HG02571 (cell line): Measurements from ENCODE around the gene DYSF.

Experiments
- ATAC-seq: cut with Tn5 transposase; IDR thresholded peaks from one replicate; pipeline ENCODE4 v1.9.1; 2021; ENCODE audit warnings: mild to moderate bottlenecking, moderate library complexity; ENCODE audit not compliant: unreplicated experiment

DYSF gene

DNA sequence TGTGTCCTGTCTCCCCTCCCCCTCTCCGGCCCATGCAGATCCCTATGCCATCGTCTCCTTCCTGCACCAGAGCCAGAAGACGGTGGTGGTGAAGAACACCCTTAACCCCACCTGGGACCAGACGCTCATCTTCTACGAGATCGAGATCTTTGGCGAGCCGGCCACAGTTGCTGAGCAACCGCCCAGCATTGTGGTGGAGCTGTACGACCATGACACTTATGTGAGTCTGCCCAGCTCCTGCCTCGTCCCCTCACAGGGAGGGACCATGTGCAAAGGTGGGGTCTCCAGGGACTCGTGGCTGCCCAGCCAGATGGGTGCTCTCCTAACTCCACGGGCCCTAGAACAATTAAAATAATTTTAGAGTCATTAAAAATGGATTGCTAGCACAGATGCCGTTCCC, 145.2 kb downstream of the DYSF start:
- no peak for ATAC-seq

DNA sequence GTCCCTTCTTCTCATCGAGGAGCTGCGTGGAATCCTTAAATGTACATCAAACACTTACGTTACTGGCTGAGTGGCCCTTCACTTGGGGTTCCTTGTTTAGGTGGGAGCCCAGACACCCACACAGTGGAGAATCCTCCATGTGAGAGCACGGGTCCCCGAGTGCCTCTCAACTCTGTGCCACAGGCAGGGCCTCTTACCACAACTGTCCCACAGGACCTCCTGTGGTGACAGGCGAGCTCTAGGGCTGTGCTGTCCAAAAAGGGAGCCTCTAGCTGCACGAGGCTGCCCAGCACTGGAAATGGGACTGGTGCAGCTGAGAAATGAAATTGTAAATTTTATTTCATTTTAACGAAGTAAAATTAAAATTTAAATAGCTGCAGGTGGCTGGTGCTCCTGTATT, 145.7 kb downstream of the DYSF start:
- ATAC-seq: no peak

DNA sequence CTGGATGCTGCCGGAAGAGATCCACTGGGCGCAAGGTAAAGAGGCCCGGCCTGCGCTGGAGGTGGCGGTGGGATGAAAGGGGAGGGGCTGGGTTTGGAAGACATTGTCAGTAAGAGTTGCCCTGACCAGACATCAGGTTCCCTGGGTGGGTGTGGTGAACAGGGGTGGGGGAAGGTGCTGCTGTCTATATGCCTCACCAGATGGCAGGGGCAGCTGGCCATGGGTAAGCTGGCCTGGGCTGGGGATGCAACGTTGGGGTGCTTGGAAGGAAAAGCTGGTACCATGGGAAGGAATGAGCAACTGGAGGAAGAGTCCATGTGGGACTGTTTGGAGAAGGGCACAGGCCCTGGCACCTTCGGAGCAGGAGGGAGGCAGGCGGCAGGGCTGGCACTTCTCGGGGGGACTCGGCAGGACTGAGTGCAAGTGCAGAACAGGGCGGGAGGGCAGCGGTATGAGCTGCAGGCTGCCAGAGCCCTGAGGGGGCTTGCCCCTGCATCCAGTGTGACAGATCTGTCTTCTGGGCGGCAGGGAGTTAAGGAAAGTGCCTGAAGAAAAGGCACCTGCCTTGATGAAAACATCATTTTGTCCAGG, 146.4 kb downstream of the DYSF start:
- no peak for ATAC-seq

DNA sequence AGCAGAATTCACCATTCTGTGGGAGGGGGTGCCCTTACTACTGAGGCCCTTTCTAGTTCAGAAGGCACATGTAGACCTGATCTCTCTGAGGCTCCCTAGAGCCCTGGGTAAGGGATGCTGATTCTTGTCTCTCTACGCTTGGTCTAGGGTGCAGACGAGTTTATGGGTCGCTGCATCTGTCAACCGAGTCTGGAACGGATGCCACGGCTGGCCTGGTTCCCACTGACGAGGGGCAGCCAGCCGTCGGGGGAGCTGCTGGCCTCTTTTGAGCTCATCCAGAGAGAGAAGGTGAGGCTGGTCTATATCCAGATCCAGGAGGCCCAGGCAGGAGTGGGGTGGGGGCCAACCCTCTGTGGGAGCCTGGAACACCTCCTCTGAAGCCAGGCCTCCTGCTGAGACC, 147.2 kb downstream of the DYSF start:
- ATAC-seq: no peak

DNA sequence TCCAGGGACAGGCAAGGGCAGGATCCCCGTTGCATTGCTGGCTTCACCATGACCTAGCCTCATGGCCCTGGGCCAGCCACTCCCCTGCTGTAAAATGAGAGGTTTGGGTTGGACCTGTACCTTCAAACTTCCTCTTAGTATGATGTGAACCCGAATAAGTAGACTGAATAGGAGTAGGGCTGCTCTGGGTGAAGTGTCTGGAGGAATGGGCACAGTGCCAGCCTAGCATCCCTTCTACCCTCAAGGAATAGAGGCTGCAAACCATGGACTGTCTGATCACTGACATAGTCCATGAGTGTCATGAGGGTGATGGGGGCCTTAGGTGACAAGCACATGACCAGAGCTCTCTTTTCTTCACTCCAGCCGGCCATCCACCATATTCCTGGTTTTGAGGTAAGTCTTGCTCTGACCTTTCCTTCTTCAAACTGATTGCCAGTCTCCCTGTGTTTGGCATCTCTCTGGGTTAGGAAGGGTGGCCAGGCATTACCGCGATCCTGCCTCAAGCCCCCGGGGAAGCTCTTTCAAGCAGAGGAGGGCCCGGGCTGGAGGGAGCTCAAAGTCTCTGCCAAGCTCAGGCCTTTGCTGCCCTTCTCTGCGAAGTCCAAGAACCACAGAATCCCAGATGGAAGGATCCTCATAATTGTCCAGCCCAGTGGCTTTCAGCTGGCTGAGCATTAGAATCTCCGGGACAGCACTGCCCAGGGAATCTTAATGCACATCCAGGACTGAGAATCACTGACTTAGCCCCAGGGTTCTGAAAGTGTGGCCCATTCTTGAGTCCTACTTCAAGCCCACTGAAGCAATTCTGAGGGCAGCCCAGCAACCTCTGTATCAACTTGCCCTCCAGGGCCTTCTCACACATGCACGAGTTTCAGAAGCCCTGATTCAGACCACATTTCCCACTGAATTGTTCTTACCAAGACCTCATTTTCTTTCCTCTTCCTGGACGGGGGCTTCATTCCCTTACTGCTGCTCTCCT, 148.1 kb downstream of the DYSF start:
- ATAC-seq: no peak

DNA sequence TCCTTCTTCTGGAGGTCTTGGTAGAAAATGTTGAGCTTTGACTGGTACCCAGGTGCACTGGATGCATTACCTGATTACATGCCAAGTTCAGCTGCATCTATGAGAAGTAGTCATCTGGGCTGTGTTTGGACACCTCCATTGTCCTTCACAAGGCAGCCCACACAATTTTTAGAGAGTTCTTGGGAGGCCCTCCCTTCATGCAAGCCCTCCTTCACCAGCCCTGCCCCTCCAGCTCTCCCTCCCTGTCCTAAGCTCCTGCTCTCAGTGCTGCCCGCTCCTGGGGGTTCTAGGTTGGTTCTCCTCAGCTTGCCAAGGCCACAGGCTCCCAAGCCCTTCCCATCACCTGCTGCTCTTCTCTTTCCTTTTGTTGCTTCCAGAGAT, 148.7 kb downstream of the DYSF start:
- ATAC-seq: no peak

DNA sequence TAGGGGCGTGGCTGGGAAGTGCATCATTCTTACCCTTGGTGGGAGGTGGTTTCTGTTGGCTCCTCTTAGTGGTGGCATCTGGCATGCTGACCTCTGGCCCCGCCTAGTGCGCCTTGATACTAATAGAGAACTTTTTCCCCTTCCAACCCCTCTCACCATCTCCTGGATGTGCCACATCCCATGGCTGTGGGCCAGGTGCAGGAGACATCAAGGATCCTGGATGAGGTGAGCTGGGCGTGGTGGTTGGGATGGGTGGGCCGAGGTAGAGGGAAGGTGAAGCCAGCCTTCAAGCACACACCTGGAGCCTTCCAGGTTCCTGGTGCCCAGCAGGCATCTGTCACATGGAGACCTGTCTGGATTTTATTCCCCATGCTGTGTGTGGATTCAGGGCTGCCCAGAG, 149.2 kb downstream of the DYSF start:
- ATAC-seq: no peak

DNA sequence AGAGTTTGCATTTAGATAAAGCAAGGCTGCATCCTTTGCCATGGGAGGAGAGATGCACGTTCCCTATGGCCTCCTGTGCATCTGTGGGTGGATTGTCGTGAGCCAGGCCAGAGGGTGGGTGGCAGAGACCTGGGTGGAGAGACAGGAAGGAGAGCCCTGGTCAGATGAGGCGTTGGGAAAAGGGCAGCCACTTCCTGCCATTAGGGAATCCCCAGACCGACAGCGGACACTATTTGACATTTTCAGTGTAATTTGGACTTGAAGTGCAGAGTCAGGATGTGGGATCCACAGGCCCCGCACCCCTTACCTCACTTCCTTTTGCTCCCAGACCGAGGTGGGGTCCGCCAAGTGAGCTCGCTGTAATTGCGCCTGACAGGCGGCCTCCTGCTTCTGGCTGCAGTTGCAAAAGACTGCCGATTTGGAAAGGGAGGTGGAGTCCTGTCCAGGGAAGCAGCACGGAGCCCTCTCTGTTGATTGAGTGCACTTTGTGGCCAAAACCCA, 150.0 kb downstream of the DYSF start:
- no peak for ATAC-seq

DNA sequence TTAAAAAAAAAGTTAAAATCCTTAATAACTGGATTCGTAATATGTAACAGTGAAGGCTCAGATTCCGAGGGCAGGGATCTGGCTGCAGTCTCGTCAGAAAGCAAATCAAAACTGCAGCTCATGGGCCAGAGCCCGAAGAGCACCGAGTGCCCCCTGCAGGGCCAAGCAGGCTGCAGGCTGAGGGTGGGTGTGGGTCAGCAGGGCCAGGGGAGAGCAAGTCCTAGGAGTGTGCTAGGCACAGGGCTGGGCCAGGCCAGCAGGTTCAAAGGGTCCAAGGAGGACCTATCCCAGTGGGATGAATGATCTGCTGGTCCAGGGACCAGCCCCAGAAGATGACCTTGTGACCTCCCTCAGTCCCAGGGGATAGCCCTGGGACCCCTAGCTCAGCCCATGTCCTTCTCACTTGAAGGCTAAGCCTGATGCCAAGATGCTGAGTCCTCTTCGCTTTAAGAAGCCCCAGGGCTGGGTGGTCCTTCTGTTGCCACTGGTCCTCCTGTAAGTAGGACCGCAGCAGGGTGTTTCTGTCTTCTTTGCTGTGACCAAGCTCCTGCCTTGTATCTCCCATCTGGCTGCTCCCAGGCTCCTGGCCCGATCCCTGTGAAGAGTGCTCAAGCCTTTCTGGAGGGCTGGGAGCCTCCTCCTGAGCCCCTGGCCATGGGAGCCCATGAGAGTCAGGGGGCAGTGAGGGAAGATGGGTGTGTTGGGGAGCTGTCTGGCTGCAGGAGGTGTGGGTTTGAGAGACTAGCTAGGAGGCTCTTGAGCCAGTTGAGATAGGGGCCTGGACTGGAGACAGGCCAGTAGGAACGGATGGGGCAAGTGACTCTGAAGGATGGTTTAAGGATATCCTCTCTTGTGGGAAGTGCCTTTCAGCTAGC, 150.7 kb downstream of the DYSF start:
- no peak for ATAC-seq

DNA sequence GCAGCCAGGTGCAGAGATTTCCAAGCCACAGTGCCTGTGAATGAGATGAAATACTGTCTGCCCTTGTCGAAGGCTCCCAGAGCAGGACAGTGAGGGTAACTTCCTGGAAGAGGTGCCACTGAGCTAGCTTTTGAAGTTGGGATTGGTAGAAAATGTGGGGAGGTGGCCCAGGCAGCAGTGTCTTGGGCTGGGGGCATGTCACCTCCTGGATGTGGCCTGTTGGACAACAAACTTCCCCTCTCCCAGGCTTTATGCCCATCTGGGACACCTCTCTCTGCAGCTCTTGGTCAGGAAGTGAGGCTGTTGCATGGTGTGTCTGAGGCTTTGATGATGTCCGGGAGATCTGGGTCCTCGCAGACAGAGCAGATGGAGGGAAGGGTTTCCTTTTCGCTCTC, 151.4 kb downstream of the DYSF start:
- no peak for ATAC-seq

DNA sequence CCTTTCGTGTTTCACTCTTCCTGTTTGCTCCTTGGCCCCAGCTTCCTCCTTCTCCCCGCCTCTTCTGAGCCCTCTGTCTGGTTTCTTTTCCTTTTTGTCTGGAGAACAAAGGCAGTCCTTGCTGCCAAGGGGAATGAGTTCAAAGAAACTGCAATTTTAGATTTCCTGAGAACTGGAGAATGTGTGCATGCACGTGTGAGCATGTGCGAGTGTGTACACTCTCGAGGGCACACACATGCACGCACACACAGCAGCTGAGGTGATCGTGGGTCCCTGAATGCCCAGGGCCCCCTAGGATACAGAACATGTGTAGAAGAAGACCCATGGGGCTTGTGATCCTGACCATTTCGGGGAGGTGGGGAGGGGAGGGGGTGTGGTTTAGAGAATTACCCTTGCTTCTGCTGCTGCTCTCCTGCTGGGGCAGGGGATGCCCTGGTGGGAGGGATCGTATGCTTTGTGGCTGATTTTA, 151.8 kb downstream of the DYSF start:
- ATAC-seq: no peak

DNA sequence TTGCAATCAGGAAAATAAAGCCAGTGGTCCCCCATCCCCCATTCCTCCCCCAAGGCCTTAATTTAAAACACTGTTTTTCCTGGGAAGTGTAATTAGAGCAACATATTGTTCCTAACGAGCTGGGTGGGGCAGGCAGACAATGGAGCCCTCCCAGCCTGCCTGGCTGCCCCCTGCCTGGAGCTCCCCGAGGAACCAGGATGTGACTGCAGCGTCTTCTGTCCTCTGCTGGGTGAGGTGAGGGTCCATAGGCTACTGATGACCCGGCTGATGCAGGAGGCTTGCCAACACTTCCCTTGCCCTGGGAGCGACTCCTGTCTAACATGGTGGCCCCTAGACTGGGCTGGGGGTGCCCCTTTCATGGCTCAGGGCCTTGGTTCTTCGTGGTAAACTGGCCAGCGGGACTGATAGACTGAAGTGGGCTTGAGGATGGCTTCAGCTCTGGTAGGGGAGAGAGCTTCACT, 152.4 kb downstream of the DYSF start:
- ATAC-seq: no peak

DNA sequence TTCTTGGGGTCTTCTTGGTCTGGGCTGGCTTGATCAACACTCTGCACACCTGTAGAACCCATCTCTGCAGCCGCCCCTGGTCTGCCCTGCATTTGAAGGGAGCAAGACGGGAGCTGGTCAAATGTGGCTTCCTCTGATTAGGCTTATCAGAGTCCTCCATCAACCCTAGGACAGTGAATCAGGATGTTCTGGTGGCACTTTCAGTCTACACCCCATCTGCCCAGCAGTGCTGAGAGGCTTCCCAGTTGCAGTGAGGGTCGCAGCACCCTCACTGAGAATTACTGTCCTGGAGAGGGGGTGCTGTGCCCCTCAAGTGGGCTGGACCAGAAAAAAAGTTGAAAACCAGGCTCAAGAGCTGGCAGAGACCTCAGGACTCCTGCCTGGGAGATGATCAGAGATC, 152.9 kb downstream of the DYSF start:
- no peak for ATAC-seq

DNA sequence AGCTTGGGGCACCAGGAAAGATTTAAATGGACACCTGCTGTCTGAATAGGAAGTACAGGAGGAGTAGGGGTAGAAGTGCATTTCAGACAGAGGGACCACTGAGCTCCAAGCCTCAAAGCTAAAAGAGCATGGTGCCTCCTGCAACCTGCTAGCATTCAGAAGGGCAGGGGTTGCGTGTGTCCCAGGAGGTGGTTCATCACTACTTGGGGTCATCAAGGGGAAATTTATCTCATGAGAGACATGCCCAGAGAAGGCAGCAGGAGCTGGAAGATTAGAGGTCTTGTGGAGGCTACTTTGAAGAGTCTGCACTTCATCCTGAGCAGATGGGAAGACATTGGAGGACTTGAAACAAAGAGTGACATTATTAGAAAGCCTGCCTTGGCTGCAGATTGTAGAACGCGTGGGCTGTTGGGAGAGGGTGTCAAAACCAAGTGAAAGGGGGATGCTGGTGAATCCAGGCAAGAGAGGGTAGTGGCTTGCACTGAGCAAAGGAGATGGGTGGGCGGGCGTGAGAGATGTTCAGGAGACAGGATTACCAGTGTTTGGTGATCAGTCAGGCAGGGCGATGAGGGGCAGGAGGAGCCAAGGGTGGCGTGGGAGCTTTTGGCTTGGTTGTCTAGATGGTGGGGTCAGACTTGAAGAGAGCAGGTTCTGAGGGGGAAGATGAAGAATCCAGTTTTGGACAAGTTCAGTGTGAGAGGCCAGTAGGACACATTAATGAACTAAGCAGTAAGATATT, 154.0 kb downstream of the DYSF start:
- no peak for ATAC-seq

DNA sequence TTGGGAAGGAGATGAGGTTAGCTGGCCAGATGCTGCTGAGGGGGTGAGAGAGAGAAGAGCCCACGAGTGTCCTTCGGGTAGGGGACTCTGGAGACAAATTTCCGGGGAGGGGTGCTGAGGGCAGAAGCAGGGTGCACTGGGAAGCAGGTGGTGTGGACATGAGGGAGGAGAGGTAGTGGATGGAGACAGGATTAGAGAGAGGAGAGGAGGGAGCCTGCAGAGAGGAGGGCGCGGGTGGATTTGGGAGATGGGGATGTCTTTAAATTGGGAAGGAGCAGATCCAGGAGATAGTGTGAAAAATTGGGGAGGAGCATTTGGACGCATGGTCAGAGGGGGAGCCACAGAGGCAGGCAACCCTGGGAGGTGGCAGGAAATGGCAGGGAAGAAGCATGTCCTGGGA, 154.7 kb downstream of the DYSF start:
- ATAC-seq: no peak

DNA sequence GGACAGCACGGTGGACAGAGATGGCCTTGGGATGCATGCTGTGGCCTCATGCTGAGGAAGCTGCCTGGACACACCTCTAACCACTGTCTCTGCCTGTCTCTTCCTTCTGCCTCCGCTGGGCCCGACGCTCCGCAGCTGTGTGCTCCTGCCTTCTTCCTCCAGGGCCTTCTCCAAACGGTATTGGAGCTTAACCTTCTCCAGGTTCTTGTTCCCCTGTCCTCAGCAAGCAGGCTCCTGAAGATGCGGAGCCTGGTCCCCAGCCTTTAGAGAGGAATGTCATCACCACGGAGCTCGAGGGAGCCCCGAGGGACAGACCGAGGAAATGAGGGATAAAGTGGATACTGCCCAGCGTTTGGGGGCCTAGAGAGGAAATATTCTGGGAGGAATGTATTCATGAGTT, 155.1 kb downstream of the DYSF start:
- no peak for ATAC-seq

DNA sequence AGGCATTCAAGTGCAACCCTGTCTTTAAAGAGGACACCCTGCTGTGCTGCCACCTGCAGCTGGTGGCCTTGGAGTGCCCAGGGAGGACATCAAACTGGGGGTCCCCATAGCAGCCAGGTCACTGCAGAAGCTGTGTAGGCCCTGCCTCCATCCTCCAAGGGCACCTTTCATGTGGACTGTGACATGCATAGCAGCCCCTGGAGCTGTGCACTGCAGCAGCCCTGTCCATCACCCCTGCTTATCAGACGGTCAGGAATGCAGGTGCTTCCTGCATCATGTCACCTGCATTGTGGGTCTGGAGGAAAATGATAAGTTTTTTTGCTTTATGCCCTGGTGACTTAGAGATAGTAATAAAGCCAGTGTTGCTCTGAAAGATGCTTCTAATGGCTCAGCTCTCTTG, 155.7 kb downstream of the DYSF start:
- no peak for ATAC-seq

DNA sequence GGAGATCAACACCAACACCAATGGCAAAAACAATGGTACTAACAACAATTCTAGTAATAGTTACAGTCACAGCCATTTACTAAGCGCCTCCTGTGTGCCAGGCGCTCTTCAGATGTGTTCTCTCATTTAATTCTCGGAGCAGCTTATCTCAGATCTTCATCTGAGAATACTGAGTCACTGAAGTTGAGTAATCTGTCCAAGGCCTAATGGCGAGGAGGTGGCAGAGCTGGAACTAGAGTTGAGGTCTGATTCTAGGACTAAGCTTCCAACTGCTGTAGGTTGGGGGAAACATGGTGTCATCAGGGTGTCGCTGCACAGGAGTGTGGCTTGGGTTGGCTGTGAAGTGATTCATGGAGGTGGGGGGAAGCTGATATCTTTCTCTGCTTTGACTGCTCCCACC, 156.1 kb downstream of the DYSF start:
- ATAC-seq: no peak

DNA sequence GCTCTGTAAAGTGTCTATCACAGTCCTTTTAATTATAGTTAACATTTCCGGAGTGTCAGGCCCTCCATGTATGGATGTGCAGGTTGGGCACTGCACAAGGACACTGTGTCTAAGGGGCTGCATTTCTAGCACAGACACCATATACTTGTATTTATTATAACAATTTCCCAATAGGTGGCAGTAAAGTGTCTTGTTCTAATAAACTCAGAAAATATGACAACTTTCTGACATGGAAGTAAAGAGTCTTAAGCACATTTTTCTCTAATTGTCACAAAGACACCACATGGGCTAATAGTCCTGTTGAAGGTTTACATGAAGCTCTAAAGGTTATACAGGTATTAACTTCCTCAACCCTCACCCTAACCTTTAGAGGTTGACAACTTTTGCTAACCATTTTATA, 156.6 kb downstream of the DYSF start:
- no peak for ATAC-seq

DNA sequence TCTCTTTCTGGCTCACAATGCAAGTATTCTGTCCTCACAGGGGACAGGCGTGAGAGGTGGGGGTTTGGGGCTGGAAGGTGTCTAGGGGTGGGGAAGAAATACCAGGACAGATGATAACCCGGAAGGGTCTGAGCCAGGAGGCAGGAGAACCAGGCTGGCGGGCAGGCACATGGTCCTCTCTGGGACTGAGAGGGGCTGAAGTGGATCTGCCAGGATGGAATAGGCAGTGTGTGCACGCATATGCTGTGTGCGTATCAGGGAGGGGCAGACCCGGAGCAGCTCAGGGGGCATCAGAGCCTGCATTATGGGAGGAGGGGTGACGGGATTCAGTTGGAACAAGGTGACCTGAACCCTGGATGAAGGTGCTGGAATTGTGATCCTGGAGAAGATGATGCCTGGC, 157.3 kb downstream of the DYSF start:
- no peak for ATAC-seq
